Nephron (organoid): ENCODE results near the gene TP53I3.
"Not testable (repeated sequence)": the region's sequence is repeated elsewhere in the genome, so short reads cannot be mapped to it uniquely, and the experiment has no call there.

Experiments
- H3K27ac Mint-ChIP-seq, 3 experiments: 2 replicates each; pipeline ENCODE4 v1.8.0; 2020; ENCODE audit warnings: mixed read lengths in 3 of 3, mild to moderate bottlenecking in 2 of 3, moderate library complexity in 1 of 3
- H3K27me3 Mint-ChIP-seq: 2 replicates; pipeline ENCODE4 v1.8.0; 2021; ENCODE audit warnings: low read depth, mild to moderate bottlenecking, moderate library complexity, mixed read lengths
- H3K36me3 Mint-ChIP-seq: 2 replicates; pipeline ENCODE4 v1.8.0; 2020; ENCODE audit warnings: low read depth, mixed read lengths
- H3K4me1 Mint-ChIP-seq: 2 replicates; pipeline ENCODE4 v1.8.0; 2020; ENCODE audit warnings: mixed read lengths
- H3K4me3 Mint-ChIP-seq, 3 experiments: 2 replicates each; pipeline ENCODE4 v1.8.0; 2020; ENCODE audit warnings: mild to moderate bottlenecking in 3 of 3, mixed read lengths in 3 of 3, moderate library complexity in 2 of 3
- H3K9me3 Mint-ChIP-seq: 2 replicates; pipeline ENCODE4 v1.8.0; 2020; ENCODE audit warnings: mixed read lengths
- TF ChIP-seq, protein P1 (sequence below), 3 experiments: fragments of 200-600 bp; sonication (generic); IDR thresholded peaks; one replicate each; pipeline ENCODE4 v1.5.0; 2021; ENCODE audit warnings: antibody characterized with exemption in 3 of 3; ENCODE audit not compliant: unreplicated experiment in 3 of 3

Gene TP53I3

DNA sequence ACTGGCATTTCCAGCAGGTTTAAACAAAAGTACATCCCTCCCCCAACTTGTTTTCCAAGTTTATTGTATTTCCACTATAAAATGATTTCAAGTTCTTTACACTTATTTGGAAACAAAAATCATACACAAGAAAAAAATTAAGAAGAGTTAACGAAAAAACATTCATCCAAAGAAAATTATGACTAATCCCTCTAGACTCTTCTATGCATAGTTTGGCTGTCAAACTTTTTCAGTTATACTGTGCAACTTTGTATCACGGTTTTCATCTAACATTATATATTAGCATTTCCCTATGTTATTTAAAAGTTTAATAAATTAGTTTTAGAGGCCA, 38.1 kb downstream of the TP53I3 start:
- peaks cover 20% of the 10 kb centered on the region for H3K4me1 Mint-ChIP-seq

DNA sequence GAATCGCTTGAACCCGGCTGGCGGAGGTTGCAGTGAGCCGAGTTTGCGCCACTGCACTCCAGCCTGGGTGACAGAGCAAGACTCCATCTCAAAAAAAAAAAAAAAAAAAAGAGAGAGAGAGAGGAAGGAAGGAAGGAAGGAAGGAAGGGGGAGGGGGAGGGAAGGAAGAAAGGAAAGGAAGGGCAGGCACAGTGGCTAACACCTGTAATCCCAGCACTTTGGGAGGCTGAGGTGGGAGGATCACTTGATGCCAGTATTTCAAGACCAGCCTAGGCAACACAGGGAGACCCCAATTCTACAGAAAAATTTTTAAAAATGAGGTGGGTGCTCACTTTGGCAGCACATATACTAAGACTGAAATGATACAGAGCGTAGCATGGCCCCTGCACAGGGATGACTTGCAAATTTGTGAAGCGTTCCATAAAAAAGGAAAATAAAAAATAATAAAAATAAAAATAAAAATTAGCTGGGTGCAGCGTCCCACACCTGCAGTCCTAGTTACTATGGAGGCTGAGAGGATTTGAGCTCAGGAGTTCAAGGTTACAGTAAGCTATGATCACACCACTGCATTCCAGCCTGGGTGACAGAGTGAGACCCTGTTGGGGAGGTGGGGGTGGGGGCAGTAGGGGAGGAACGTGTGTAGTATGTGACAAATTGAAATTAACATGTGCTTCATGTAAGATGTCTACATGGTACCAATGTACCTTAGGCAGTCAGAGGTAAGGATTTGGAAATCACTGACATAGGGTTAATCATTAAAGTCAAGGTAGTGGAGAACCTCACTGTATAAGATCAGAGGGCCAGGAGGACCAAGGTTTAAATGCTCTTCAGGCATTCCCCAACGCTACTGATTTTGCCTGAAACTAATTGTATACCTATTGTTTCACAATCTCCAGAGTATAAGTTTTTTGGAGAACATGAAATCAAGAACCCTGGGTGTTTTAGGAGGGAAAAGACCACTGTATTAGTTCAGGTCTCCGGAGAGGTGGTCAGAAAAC, 38.8 kb downstream of the TP53I3 start:
- TF ChIP-seq, protein P1, sequence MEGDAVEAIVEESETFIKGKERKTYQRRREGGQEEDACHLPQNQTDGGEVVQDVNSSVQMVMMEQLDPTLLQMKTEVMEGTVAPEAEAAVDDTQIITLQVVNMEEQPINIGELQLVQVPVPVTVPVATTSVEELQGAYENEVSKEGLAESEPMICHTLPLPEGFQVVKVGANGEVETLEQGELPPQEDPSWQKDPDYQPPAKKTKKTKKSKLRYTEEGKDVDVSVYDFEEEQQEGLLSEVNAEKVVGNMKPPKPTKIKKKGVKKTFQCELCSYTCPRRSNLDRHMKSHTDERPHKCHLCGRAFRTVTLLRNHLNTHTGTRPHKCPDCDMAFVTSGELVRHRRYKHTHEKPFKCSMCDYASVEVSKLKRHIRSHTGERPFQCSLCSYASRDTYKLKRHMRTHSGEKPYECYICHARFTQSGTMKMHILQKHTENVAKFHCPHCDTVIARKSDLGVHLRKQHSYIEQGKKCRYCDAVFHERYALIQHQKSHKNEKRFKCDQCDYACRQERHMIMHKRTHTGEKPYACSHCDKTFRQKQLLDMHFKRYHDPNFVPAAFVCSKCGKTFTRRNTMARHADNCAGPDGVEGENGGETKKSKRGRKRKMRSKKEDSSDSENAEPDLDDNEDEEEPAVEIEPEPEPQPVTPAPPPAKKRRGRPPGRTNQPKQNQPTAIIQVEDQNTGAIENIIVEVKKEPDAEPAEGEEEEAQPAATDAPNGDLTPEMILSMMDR (IDR thresholded peaks at IDR 0.05; ENCODE audit: unreplicated experiment in 3 of 3) = no peak
- Mint-ChIP-seq H3K9me3 (no peaks in the 10 kb centered on the region), H3K27ac (peak overlapping the region in 1 of 3 experiments; percentile 62), H3K27me3 (no peaks in the 10 kb centered on the region), H3K4me3 (peak overlapping the region; percentile 90 to 95 (median 91)), H3K4me1 (peaks cover 20% of the 10 kb centered on the region), H3K36me3 (peaks cover 5% of the 10 kb centered on the region)

More for the DNA sequence above, 38.1 kb downstream of the TP53I3 start:
- Mint-ChIP-seq H3K9me3 (no peaks in the 10 kb centered on the region), H3K27me3 (no peaks in the 10 kb centered on the region), H3K27ac (no peak overlapping the region), H3K4me3 (peak overlapping the region; percentile 90 to 95 (median 91)), H3K36me3 (peaks cover 5% of the 10 kb centered on the region)
- TF ChIP-seq, protein P1 (IDR thresholded peaks at IDR 0.05; ENCODE audit: unreplicated experiment in 3 of 3) = no peak

DNA sequence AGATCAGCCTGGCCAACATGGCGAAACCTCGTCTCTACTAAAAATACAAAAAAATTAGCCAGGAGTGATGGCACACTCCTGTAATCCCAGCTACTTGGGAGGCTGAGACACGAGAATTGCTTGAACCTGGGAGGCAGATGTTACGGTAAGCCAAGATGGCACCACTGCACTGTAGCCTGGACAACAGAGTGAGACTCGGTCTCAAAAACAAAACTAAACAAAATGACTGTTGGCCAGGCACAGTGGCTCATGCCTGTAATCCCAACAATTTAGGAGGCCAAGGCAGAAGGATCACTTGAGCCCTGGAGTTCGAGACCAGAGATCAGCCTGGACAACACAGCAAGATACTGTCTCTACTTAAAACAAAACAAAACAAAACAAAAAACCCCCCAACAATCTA, 41.5 kb downstream of the TP53I3 start:
- H3K27ac Mint-ChIP-seq, H3K27me3 Mint-ChIP-seq, H3K4me3 Mint-ChIP-seq, H3K9me3 Mint-ChIP-seq: not testable (repeated sequence)
- Mint-ChIP-seq H3K4me1 (peaks cover 20% of the 10 kb centered on the region), H3K36me3 (peaks cover 12% of the 10 kb centered on the region)

DNA sequence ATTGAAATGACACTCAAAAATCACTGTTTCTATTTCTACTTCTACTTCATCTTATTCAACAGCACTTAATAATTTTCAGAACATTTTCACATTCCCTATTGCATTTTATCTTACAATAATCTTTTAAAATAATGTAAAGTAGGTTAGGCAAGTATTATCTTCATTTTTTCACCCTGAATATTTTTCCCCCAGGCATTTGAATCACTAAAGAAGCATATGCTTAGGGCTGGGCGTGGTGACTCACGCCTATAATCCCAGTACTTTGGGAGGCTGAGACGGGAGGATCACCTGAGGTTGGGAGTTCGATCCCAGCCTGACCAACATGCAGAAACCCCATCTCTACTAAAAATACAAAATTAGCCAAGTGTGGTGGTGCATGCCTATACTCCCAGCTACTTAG, 44.1 kb downstream of the TP53I3 start:
- Mint-ChIP-seq H3K4me3 (no peak overlapping the region), H3K9me3 (no peaks in the 10 kb centered on the region), H3K36me3 (peaks cover 24% of the 10 kb centered on the region), H3K4me1 (peaks cover 6% of the 10 kb centered on the region), H3K27ac (no peak overlapping the region), H3K27me3 (no peaks in the 10 kb centered on the region)
- TF ChIP-seq, protein P1 (IDR thresholded peaks at IDR 0.05; ENCODE audit: unreplicated experiment in 3 of 3) = no peak

DNA sequence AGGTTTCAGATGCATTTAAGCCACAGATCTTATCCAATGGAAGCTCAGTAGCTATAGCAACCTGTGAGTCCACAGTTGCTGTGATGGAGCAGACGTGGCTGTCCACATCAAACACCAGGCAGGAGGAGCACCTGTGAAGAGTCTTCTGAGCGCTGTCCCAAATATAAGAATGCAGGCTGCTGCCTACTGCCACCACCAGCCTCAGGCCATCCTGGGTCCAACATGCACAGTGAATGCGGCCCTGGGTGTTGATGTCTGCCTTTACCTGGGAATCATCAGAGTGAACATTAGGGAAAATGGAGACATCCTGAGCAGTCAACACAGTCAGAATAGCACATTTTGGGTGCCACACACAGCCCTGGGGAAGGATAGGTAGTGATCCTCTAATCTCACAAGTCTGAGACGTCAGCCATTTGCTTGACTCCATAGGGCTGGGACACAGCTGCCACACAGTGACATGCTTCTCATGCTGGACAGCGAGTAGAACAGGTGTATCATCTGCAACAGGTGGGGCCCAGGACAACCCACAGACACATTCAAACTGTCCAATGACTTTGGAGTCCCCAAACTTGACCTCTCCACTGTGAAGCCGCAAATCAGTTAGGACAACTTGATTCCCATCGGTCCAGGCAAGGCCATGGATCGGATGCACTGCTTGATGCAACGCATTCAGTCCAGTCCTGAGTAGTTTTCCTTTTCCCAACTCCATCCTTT, 45.7 kb downstream of the TP53I3 start:
- no peaks in the 10 kb centered on the region for H3K9me3 Mint-ChIP-seq
- TF ChIP-seq, protein P1 (IDR thresholded peaks at IDR 0.05; ENCODE audit: unreplicated experiment in 3 of 3) = no peak

More for the DNA sequence above, 45.7 kb downstream of the TP53I3 start:
- no peaks in the 10 kb centered on the region for H3K4me1 Mint-ChIP-seq
- H3K36me3 Mint-ChIP-seq = peaks cover 27% of the 10 kb centered on the region
- H3K27ac Mint-ChIP-seq = no peak overlapping the region
- H3K27me3 Mint-ChIP-seq = no peaks in the 10 kb centered on the region
- no peak overlapping the region for H3K4me3 Mint-ChIP-seq
